Retinal pigment epithelial cell (primary cell): ENCODE data around the gene MCM7.
"Not testable (repeated sequence)": the region's sequence is repeated elsewhere in the genome, so short reads cannot be mapped to it uniquely, and the experiment has no call there.

Source experiments
- DNase-seq: peaks from one replicate; pipeline ENCODE4 v3.0.0-alpha.2; 2010; ENCODE audit warnings: low read depth
- H3K4me3 ChIP-seq: 2 replicates; pipeline ENCODE4 v1.5.1; 2011; ENCODE audit warnings: mild to moderate bottlenecking, low read length, control low read depth, moderate library complexity
- TF ChIP-seq, protein P1 (sequence below): conservative IDR thresholded peaks from 2 replicates; pipeline ENCODE4 v1.5.1; 2011; ENCODE audit warnings: low read depth, low read length, control low read depth, inconsistent platforms

MCM7 gene

DNA sequence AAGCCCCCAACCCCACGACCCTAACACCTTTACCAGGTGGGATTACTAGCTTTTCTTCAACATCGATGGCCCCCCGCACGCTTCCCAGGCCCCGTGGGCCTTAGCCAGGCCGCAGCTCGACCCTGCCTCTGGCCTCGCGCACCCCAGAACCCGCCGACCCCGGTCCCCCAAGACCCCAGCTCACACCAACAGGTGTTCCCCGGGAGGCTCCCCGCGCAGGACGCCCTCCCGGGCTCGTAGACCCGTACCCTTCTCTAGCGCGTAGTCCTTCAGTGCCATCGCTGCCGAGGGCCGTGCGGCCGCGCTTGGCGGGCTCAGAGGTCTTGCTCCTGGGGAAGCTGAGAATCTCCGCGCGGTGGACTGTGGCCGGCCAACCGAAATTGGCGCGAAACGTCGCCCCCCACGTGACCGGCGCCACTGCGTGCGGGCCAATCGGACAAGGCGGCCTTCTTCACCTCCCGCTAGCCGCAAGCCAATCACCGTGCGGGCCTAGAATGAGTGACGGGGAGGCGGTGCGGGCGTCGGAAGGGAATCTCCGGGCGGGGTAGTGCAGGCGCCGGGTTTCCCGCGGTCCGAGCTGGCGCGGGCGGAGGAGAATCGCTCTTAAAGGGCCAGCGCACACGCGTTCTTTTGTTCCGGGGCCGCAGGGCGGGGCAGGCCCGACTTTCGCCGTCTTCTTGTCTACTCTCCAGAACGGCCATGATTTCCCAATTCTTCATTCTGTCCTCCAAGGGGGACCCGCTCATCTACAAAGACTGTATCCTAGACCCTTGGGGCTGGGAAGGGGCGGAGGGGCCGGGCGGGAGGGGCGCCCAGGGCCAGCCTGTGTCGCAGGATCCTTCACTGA, at the start of gene MCM7, which contains the start of gene AP4M1:
Gene MCM7, minus strand, starts transcription at position 382 of the 847 bp plus-strand sequence. Its CDS starts 103 bp downstream, at position 279.
Gene AP4M1, plus strand, starts transcription at position 628 of the 847 bp plus-strand sequence. Its CDS starts 72 bp downstream, at position 700.
- peak; percentile 97 for DNase-seq
- H3K4me3 ChIP-seq: peak within 1 kb of the TSS; percentile 94
- TF ChIP-seq, protein P1, sequence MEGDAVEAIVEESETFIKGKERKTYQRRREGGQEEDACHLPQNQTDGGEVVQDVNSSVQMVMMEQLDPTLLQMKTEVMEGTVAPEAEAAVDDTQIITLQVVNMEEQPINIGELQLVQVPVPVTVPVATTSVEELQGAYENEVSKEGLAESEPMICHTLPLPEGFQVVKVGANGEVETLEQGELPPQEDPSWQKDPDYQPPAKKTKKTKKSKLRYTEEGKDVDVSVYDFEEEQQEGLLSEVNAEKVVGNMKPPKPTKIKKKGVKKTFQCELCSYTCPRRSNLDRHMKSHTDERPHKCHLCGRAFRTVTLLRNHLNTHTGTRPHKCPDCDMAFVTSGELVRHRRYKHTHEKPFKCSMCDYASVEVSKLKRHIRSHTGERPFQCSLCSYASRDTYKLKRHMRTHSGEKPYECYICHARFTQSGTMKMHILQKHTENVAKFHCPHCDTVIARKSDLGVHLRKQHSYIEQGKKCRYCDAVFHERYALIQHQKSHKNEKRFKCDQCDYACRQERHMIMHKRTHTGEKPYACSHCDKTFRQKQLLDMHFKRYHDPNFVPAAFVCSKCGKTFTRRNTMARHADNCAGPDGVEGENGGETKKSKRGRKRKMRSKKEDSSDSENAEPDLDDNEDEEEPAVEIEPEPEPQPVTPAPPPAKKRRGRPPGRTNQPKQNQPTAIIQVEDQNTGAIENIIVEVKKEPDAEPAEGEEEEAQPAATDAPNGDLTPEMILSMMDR: no peak

DNA sequence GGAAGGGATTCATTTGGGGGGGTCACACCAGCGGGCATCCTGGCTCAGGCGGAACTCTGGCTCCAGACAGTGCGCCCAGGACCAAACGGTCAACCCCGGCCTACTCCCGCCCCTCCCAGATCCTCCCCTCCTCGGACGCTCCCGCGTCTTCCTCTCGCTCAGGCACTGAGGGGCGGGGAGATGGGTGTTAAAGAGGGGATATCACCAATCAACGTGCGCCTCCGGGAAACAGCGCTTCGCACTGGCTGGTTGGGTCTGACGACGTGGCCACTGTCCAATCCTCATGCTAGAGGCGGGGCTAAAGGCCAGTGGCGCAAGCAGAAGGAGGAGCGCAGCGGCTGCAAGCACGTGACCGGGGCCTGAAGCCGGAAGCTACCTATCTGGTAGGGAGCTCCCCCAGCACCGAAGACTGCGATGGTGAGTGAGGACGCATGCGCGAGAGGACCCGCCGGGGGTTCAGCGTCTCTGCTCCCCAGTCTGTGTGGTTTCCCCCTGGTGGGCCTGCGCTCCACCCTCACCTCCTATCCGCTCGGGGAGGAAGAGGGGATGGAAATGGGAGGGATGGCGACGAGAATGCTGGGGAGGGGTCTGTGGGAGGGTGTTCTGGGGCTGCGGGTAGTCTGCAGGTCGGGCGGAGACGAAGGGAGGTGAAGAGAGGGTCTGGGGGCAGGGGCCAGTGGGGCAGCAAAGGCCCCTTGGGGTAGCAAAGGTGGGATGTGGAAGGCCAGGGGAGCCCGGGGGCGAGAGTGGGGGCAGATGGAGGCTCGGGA, 47.5 kb upstream of the MCM7 start, which contains the start of gene LAMTOR4:
Gene LAMTOR4, plus strand, starts transcription at position 360 of the 770 bp plus-strand sequence. Its CDS starts 55 bp downstream, at position 415.
- peak; percentile 98 for DNase-seq
- TF ChIP-seq, protein P1: peak; percentile 8
- H3K4me3 ChIP-seq: peak within 1 kb of the TSS; percentile 98

DNA sequence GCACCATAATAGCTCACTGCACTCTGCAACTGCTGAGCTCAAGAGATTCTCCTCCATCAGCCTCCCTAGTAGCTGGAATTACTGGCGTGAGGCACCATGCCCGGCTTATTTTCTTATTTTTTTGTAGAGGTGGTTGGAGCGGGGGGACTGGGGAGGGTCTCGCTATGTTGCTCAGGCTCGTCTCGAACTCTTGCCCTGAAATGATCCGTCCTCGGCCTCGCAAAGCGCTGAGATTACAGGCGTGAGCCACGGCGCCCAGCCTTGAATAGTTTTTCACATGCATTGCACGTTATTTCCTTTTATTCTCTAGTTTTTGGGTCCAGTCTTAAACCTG, 47.0 kb upstream of the MCM7 start:
- no peak for DNase-seq
- TF ChIP-seq, protein P1: no peak
- peak overlapping the region; percentile 53 for H3K4me3 ChIP-seq

DNA sequence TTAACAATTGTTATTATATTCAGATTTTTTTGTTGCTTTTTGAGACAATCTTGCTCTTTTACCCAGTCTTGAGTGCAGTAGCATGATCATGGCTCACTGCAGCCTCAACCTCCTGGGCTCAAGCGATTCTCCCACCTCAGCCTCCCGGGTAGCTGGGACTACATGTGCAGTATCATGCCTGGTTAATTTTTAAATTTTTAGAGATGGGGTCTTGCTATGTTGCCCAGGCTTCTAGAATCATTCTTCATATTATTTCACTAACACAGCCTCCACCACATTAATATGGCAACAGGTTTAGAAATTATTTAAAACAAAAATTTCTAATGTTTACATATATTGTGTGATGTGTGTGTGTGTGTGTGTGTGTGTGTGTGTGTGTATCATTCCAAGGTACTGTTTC, 46.1 kb upstream of the MCM7 start:
- H3K4me3 ChIP-seq: no peak overlapping the region
- TF ChIP-seq, protein P1: no peak
- no peak for DNase-seq

DNA sequence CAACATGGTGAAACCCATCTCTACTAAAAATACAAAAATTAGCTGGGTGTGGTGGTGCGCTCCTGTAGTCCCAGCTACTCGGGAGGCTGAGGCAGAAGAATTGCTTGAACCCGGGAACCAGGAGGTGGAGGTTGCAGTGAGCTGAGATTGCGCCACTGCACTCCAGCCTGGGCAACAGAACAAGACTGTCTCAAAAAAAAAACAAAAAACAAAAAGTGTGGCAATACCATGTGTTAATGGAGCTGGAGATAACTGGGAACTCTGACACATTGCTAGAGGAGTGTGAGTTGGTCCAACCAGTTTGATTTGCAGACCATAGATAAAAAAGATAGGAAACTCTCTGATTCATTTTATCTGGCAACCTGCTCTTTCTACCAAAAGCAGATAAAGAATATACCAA, 45.2 kb upstream of the MCM7 start:
- not testable (repeated sequence) for DNase-seq

DNA sequence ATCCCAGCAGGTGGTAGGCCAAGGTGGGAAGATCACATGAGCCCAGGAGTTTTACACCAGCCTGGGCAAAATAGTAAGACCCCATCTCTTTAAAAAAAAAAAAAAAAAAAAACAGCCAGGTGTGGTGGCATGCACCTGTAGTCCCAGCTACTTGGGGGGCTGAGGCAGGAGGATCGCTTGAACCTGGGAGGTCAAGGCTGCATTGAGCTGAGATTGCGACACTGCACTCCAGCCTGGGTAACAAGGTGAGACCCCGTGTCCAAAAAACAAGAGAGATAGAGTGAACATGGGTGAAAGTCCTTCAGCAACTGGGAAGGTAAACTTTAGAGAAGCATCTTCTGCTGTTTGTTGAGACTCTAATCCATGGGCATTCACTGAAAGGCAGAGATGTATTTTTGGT, 41.3 kb upstream of the MCM7 start:
- DNase-seq: no peak
- H3K4me3 ChIP-seq: no peak overlapping the region
- TF ChIP-seq, protein P1: no peak

More for the DNA sequence above, 45.2 kb upstream of the MCM7 start:
- not testable (repeated sequence) for H3K4me3 ChIP-seq

DNA sequence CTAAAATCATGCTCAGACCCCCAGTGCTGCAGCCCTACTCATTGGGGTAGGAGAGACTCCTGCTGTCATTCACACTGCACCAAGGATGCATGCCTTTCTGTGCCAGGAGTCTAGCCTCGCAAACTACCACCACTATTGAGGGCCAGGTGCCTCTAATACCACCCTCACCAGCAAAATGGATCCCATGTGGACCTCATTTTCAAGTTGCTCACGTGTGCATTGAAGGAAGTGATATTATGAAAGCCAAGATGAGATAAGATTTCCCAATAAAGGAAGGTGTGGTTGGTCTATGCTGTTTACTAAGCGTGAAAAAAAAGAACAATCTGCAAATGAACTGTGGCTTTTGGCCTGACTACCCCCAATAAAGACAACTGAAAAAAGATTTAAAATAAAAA, 40.4 kb upstream of the MCM7 start:
- no peak overlapping the region for H3K4me3 ChIP-seq
- no peak for DNase-seq

More for the DNA sequence above, 40.4 kb upstream of the MCM7 start:
- TF ChIP-seq, protein P1: no peak
